ENCODE results near the gene PSMA3. TPM values are rescaled to one million over a fixed set of nuclear protein-coding genes. Genes with fewer than 3 reads are reported as not detected.
A peak's percentile ranks its signal among the peaks of the same experiment; 100 is the strongest.

PSMA3 gene
- polyA plus RNA-seq, 4 donors = 127 to 161 (median 143) TPM

DNA sequence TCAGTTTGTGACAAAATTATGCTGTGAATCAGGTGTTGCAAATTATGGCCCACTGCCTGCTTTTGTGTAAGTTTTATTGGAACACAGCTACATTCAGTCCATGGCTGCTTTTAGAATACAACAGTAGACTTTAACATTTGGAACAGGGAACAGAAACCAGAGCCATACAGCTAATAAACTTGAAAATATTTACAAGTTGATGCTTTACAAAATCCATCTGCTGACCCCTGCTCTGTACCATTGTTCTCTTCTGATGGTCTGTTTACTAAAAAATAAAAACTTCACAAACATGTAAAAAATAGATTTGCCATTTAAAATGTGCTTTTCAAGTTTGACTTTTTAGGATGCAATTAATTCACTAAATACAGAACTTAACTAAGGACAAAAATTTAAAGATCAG, 20.8 kb downstream of the PSMA3 start:
- peak in 1 of 4 donors; percentile 36 for DNase-seq (ENCODE audit: low read depth in 4 of 4, low spot score in 3 of 4)

DNA sequence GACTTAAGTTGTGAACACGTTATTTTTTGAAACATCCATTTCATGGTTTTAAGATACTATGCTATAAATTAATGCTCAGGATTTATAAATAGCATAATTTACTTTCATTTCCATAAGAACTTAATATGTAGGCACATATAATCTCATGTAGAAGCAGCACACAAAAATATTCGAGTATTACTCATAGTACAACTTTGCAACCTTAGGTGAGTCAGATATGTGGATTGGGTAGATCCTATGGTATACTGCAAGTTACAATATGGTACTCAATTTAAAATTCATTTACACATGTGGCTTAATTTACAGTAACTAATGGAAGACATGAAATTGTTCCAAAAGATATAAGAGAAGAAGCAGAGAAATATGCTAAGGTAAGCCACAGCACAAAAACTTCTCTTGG, 26.0 kb downstream of the PSMA3 start:
- no peak for DNase-seq (ENCODE audit: low read depth in 4 of 4, low spot score in 3 of 4)

DNA sequence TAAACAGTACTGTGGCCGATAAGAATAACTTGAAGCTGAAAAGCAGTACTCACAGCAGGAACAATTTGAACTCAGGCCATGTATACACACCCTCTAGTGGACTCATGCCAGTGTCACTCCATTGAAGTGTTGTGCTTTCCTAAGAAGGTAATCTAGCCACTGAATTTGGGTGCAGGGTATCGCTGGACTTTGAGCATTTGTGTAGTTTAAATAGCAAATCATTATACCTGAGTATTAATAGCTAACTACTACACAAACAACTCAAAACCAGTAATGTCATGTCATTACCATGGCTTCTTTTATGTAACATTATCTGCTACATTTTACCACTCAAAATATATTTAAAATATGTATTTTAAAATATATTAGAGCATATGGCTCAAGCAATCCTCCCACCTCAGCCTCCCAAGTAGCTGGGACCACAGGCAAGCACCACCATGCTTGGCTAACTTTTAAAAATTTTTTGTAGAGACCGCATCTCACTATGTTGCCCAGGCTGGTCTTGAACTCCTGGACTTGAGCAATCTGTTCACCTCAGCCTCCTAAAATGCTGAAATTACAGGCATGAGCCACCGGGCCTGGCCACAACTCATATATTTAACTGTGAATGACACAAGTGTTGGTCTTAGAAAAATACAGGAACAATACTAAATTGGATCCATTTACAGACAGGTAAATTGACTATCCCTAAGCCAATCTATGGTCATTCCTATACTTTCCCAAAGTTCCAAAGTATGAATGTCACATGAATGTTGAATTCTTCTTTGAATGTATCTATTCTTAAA, 28.1 kb downstream of the PSMA3 start:
- no peak for DNase-seq (ENCODE audit: low read depth in 4 of 4, low spot score in 3 of 4)

DNA sequence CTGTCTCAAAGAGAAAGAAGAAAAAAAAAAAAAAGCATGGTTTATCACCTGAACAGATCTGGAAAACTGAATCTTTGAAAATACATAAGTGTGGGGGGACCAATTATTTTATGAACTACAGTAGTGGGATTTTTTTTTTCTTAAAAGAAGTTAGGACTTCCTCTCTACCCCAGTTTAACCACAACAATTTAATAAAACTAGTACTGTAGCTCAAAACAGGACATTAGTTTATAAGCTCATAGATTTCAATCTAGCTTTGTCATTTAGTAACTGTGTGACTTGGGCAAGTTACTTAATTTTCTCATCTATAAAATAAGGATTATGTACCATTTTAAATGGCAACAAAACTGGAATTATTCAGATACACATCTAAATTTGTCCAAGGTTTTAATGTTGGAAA, 30.2 kb downstream of the PSMA3 start:
- DNase-seq (ENCODE audit: low read depth in 4 of 4, low spot score in 3 of 4) = no peak

DNA sequence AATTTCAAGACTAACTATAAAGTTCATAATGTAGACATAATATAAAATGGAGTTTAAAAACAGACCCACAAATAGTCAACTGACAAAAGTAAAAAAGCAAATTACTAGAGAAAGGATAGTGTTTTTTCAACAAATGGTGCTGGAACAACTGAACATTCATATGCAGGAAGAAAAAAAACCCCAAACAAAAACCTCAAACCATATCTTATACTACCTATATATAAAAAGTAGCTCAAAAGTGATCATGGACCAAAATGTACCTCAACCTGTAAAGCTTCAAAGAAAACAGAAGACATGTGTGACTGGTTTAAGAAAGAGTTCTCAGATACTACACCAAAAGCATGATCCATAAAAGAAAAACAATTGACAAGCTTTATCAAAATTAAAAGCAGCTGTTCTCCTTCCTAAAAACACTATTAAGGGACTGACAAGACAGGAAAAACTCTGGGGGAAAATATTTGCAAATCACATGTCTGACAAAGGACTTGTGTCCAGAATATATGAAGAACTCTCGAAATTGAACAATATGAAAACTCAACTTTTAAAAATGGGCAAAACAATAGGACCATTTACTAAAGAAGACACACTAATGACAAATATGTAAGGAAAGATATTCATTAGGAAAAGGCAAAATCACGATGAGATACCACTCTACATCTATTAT, 31.0 kb downstream of the PSMA3 start:
- DNase-seq (ENCODE audit: low read depth in 4 of 4, low spot score in 3 of 4) = no peak

DNA sequence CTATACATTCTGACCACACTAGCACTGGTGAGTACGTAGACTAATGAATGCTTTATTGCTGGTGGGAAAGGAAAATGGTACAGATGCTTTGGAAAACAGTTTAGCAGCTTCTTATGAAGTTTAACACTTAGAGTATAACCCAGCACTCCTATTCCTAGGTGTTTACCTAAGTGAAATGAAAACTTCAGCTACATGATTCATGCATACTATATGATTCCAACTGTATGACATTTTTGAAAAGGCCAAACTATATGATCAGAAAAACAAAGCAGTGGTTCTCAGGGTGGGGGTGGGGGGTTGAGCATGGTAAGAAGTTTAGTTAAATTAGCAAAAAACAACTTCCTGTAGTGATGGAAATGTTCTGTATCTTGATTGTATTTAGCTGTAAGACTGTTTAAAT, 31.6 kb downstream of the PSMA3 start:
- no peak for DNase-seq (ENCODE audit: low read depth in 4 of 4, low spot score in 3 of 4)

DNA sequence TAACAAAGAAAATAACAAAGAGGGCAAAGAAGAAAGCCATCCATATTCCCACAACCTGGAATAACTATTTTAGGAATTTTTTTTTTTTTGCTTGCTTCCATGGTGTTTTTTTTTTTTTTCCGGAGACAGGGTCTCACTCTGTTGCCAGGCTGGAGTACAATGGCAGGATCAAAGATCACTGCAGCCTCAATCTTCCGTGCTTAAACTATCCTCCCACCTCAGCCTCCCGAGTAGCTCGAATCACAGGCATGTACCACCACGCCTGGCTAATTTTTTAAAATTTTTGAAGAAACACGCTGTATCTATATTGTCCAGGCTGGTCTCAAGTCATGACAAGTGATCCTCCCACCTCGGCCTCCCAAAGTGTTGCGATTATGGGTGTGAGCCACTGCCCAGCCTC, 33.5 kb downstream of the PSMA3 start:
- no peak for DNase-seq (ENCODE audit: low read depth in 4 of 4, low spot score in 3 of 4)

DNA sequence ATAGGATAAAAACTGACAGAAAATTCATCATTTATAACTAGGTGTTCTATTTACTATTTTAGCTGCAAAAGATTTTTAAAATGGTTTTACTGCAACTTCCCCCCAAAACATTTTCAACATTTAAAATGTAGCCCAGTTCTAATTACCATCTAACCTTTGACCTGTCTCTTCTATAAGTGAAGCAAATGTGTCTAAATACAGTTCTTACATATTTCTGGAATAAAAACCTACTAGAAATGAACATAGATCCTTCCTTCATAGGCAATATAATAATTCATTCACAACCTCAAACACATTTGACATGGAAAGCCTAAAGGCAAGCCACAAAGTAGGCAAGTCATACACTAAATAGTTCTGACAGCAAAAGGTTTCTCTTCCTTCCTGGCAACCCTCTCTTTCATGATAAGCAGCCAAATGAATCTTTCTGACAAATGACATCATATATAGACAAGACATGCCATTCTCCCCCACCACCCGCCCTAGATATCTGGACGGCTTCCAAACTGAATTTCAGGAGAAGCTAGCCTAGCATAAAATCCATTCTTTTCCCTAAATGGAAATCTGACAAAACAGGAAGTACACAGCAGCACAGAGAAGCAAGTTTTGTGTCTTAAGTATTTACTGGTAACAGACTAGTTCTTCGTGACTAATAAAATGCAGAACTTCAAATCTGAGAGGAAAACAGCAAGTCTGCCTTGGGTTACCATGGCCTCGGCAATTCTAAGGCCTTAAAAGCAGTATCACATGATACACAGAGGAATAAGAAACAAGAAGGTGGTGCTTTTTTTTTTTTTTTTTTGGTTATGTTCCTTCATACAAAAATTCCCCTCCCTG, 36.5 kb downstream of the PSMA3 start:
- DNase-seq (ENCODE audit: low read depth in 4 of 4, low spot score in 3 of 4) = peak in 2 of 4 donors; percentile 22 to 27

DNA sequence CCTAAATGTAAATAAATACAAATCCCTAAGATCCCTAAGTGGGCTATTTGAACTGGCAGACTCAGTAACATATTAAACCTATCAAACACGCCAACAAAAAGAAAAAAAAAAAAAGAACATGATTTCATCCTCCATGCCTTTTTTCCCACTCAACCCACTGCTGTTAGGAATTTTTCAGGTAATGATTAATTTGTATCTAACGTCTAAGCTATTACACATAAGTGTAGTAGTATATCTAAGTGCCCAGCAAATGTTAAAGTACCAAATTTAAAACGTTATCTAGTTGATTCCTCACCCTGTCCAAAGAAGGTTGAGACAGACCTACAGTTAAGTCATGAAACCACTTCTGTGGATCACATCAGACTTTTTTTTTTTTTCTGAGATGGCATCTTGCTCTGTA, 37.3 kb downstream of the PSMA3 start:
- no peak for DNase-seq (ENCODE audit: low read depth in 4 of 4, low spot score in 3 of 4)

DNA sequence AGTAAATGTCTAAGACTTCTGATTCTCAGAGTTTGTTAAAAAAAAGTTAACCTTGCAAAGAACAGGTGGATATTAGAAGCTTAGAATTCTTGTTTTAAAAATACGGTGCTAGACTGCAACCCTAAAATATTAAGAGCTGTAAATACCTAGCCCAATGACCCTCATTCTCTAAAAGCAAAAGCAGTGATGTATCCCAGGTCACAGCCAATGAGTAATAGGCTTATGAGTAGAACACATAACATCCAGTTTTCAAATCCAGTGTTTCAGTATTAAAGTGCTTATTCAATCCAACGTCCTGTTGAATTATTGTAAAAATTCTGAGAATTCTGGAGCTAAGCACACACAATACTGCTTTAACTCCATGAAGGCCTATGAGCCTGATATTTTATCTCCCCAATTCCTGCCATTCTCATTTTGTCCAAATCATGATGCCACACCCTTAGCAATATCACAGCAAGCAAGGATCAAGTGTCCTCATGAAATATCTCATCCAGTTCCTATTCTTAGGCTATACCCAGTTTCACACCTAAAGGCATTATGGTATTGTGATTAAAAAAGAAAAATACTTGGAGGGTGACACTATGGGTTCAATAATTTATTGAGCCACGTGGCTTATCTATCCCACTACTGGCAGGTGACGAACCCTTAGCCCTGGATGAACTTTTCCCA, 38.4 kb downstream of the PSMA3 start:
- no peak for DNase-seq (ENCODE audit: low read depth in 4 of 4, low spot score in 3 of 4)

DNA sequence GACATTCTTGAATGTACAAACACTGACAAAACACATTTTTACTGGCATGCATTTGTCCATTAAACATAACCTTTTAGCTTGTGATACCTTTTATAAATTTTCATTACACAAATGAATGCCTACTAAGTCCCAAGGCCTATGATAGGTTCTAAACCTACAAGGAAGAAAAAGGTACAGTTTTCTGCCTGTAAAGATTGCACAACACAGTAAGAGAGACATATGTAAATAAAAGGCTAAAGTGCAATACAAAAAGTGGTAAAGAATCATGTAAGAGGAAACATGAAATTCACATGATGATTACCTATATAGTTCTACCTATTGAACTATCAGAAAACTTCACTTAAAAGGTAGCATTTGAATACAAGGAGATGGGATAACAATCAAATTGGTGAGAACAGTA, 39.1 kb downstream of the PSMA3 start:
- DNase-seq (ENCODE audit: low read depth in 4 of 4, low spot score in 3 of 4) = no peak

DNA sequence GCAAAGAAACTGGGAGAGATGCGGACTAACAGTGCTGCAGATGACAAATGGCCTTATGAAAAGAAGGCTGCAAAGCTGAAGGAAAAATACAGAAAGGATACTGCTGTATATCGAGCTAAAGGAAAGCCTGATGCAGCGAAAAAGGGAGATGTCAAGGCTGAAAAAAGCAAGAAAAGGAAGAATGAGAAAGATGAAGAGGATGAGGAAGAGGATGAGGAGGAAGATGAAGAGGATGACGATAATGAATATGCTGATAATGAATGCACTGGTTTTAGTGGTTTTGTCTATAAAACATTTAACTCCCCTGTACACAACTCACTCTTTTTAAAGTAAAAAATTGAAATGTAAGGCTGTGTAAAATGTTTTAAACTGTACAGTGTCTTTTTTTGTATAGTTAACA, 40.5 kb downstream of the PSMA3 start:
- no peak for DNase-seq (ENCODE audit: low read depth in 4 of 4, low spot score in 3 of 4)

DNA sequence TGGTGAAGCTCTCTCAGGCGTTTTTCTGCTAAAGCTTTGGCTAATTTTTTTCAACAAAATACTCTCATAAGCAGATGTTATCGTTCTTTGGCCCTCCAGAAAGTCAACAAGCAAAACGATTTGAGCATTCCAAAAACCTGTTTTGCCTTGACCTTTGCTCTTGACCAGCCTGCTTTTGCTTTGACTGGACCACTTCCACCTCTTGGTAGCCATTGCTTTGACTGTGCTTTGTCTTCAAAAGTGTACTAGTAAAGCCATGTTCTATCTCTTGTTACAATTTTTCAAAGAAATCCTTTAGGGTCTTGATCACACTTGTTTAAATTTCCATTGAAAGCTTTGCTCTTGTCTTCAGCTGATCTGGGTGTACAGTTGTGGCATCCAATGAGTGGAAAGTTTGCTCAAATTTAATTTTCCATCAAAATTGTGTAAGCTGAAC, 43.0 kb downstream of the PSMA3 start:
- DNase-seq (ENCODE audit: low read depth in 4 of 4, low spot score in 3 of 4) = no peak

DNA sequence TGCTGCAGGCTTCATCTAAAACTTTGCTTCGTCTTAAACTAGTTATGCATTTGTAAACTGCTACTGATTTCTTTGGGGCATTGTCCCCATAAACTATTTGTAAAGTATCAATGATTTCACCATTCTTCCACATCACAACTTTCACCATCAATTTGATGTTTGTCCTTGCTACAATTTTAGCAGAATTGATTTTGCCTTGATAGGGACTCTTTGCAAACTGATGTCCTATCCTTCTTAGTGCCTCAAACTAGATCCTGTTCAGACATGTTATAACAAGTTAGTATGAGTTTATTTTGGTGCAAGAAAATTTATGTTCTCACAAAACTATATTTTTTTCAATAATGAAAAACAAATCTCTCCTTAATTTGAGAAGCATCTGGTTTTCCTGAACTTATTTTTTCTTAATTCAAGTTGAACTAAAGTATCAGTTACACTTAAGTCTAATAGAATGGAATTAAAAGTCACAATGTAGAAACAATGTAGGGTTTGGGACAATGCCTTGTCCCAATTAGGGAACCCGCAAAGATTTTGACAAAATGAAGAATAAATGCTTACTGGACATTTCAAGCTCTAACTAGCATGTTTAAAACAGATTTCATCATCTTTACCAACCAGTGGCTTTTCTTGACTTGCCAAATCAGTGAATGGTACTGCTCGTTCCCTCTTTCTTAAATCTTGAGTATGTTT, 43.6 kb downstream of the PSMA3 start:
- no peak for DNase-seq (ENCODE audit: low read depth in 4 of 4, low spot score in 3 of 4)

DNA sequence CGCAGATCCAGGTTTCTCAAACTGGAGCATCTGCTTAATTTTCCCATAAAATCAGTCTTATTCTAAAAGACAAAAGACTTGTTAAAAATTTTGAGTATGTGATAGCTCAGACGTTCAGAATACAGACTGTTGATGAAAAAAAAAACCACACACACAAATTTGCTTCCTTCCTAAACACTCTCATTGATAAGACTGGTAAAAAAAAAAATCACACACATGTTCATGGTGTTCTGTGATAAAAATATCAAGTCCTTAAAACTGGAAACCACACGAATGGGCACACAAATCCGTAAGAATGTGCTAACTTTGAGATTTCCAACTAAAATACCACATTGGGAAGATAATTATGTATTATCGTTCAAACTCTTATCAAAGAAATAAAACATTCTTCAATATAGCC, 47.0 kb downstream of the PSMA3 start:
- no peak for DNase-seq (ENCODE audit: low read depth in 4 of 4, low spot score in 3 of 4)

DNA sequence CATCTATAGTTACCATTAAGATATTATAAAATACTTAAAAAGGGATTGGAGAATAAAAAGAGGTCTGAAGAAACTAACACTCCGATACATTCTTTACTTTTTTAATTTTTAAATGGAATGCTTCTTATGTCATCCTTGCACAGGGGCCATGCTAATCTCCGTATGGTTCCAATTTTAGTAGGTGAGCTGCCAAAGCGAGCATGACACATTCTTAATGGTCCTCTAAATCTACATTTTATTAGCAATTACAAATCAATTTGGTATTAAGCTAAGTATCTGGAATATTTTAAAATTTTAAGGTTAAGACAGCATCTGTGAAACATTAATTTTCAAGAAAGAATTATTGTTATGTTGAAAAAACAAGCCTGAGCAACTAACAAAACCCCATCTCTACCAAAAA, 47.5 kb downstream of the PSMA3 start:
- no peak for DNase-seq (ENCODE audit: low read depth in 4 of 4, low spot score in 3 of 4)

DNA sequence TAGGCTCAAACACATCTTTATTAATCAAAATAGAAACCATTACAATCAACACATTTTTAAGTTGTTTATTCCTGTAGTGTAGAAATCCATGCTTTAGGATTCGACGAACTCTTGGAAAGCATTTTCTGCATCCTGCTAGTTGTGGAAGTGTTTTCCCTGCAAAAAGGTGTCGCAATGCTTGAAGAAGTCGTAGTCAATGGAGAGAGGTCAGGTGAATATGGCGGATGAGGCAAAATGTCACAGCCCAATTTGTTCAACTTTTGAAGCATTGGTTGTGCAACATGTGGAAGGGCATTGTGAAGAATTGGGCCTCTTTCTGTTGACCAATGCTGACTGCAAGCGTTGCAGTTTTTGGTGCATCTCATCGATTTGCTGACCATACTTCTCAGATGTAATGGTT, 49.6 kb downstream of the PSMA3 start:
- DNase-seq (ENCODE audit: low read depth in 4 of 4, low spot score in 3 of 4) = no peak

DNA sequence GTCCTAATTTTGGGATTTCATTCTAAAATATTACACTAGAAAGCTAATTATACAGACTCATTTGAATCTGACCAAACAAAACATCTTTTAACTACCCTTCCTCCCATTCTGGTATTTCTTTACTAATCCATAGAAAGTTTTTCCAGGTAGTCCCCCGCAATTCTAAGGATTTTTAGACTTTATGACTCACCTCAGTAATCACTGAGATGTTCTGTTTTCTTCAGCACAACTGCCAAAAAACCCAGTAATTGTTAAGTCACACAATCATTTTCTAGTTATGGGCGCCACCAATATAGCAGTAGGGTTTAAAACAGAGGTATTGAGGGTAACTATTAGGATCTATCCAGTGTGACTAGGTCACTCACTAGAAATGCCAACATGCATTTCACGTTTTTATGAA, 52.1 kb downstream of the PSMA3 start:
- no peak for DNase-seq (ENCODE audit: low read depth in 4 of 4, low spot score in 3 of 4)

DNA sequence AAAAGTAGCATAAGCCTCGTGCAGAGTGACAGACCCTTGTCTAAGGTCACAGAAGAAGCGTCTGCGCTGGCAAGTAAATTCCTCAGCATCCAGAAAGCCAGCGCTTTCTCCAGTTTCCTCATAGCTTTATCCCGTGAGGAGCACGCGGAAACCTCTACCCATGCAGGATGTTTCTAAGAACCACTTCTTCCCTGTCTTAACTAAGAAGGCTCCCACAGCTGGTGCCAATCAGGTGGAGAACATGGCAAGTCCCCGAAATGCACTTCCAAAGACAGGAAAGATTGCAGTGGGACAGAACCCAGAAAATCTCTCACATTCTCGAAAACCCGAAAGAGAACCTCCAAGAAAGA, 52.7 kb downstream of the PSMA3 start:
- DNase-seq (ENCODE audit: low read depth in 4 of 4, low spot score in 3 of 4) = no peak

DNA sequence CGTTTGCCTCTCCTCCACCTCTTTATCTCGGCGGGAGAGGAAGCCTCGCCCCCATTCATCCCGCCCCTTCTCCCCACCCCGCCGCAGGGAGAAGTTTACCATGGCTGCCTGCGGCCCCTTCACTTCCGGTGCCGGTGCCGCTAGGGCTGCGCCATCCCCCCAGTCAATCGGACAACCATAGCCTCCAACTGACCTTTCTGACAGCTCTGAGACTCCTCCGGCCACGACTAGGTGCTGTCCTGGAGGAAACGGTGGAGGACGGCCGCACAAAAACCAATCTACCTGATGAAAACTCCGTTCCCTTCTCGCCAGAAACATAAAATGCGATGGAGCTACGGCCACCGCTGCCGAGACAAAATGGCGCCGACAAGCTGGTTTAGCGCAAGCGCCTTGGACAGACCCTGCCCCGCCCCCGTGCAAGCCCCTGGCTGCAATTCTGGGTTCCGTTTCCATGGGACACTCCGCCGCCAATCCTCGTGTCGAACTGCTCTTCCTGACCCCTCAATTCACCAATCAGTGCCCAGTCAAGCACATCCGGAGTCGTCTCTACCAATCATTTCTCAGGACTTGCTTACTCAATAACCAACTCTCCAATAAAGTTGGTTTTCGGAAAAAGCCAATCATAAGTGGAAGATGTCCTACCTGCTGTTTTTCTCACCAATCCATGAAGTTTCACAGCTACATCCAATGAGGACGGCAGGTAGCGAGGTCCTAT, 53.3 kb downstream of the PSMA3 start:
- peak; percentile 95 to 100 (median 100) for DNase-seq (ENCODE audit: low read depth in 4 of 4, low spot score in 3 of 4)

Data from right renal pelvis (tissue), 4 donors.